ENCODE measurements around the gene BCL2L2. TPM values are rescaled to one million over a fixed set of nuclear protein-coding genes. Genes with fewer than 3 reads are reported as not detected.

BCL2L2 gene, protein sequence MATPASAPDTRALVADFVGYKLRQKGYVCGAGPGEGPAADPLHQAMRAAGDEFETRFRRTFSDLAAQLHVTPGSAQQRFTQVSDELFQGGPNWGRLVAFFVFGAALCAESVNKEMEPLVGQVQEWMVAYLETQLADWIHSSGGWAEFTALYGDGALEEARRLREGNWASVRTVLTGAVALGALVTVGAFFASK
- total RNA-seq (2011; cell fraction: chromatin; rRNA removed; ENCODE audit: low replicate concordance): 36.5 and 38.0 TPM in 2 replicates
- total RNA-seq (2011; cell fraction: nucleolus; rRNA removed): 23.0 and 25.2 TPM in 2 replicates
- 51.9 and 92.5 TPM in 2 replicates for total RNA-seq (2011; cell fraction: nucleoplasm; rRNA removed)
- total RNA-seq (2014; rRNA removed) (15.3 and 17.8 TPM in 2 replicates), total RNA-seq (2014; rRNA removed; fragmentation: Illumina TruSeq; extraction: Trizol) (13.4 and 14.8 TPM in 2 replicates), total RNA-seq (2015; rRNA removed; fragmentation: Illumina TruSeq; extraction: Trizol) (12.2 and 12.8 TPM in 2 replicates), total RNA-seq (2021) (13.0 and 18.7 TPM in 2 replicates), polyA plus RNA-seq (2011; rRNA removed) (21.0 TPM in 2 replicates), polyA plus RNA-seq (2014; fragmentation: Illumina TruSeq; extraction: Trizol) (14.7 and 17.2 TPM in 2 replicates), polyA plus RNA-seq (2014; fragmentation: Nextera tagmentation; extraction: Ambion mirVana) (1 to 10 TPM; 2.6 to 3.2 TPM), polyA plus RNA-seq (2014; rRNA removed) (31.1 and 32.5 TPM in 2 replicates), polyA minus RNA-seq (2011; rRNA and poly(A)+ RNA removed) (15.0 and 16.7 TPM in 2 replicates), Bru-seq, nascent RNA (percentile 94 among the genes with signal in this experiment), BruChase-seq, experiment 1, labeled RNA remaining after a 2-hour chase (percentile 95 among the genes with signal in this experiment), BruChase-seq, experiment 2, labeled RNA remaining after a 6-hour chase (percentile 96 among the genes with signal in this experiment)
- 11.9 and 21.1 TPM in 2 replicates for polyA plus RNA-seq (2011; cell fraction: cytosol; rRNA removed)
- polyA plus RNA-seq (2011; cell fraction: nucleus; rRNA removed): 30.9 and 38.7 TPM in 2 replicates
- polyA plus RNA-seq (2012): 17.8 and 30.3 TPM in 2 replicates
- 4.6 and 6.2 TPM in 2 replicates for polyA minus RNA-seq (2011; cell fraction: cytosol; rRNA and poly(A)+ RNA removed)
- polyA minus RNA-seq (2011; cell fraction: nucleus; rRNA and poly(A)+ RNA removed): 12.1 and 17.8 TPM in 2 replicates
- long read RNA-seq, experiment 1, transcript BCL2L2-201 (4 exons, 3,605 nt): major isoform, 5 of 13 reads
- long read RNA-seq, experiment 1, partial matches to known transcripts: 3 of 13 reads
- long read RNA-seq, experiment 1, other reads (novel, unspliced or antisense): 5 of 13 reads
- long read RNA-seq, experiment 2, partial matches to known transcripts: 1 of 2 reads
- long read RNA-seq, experiment 2, other reads (novel, unspliced or antisense): 0 of 2 reads
- long read RNA-seq, experiment 3, partial matches to known transcripts: 0 of 1 reads
- long read RNA-seq, experiment 3, other reads (novel, unspliced or antisense): 1 of 1 reads

DNA sequence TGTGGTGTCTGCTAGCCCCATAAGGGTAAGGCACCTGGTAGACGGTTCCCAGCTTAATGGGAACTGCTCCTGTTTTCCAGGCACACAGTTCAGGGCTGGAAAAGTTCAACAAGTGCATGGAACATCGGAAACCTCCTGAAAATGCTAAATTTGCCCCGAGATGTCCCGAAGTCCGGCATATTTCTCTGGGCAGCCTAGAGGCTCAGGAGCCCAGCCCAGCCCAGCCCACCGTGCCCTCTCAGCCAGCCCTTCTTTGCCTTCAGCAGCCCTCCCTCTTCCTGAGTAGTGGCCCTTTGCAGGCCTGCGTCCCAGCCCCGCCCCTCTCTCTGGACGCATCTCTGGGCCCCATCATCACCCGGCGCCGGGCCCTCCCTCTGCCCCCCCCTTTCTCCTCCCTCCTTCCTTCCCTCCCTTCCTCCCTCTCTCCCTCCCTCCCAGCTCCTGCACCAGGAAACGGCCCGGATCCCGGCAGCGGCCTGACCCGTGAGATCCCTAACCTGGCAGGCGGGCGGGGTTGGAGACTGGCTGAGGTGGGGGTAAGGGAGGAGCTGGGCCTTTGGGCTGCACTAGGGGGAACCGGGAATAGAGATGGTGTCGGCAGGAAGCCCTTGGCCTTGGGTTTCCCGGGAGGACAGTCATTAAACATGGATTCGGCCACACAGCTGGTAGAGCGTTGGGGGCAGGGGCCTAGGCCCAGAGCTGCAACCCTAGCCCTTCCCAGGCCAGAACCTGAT lies at the start of gene BCL2L2:
Gene BCL2L2, plus strand, starts transcription at position 422 of the 734 bp plus-strand sequence. CDS start 935 bp downstream, outside the sequence.
- ATAC-seq: peak; percentile 66
- Histone ChIP-seq H3K4me2 (ENCODE audit: insufficient read depth, low read length) (peak within 1 kb of the TSS; percentile 98), H3K9ac (ENCODE audit: insufficient read depth in 1 of 2, low read depth in 2 of 2, low read length in 2 of 2) (peak within 1 kb of the TSS; percentile 92 to 95), H3K9me1 (ENCODE audit: control insufficient read depth, insufficient read depth, low read length) (peaks cover 4% of the 10 kb centered on the region), H2AFZ (ENCODE audit: low read depth, low read length) (peak within 1 kb of the TSS; percentile 96), H3K79me2 (ENCODE audit: control insufficient read depth, insufficient read depth, low read length) (peaks cover 45% of the 10 kb centered on the region), H3K27me3 (ENCODE audit: control insufficient read depth in 2 of 2, insufficient read depth in 2 of 2, low read length in 2 of 2) (no peaks in the 10 kb centered on the region), H3K4me1 (replicated peaks in 1 of 2; ENCODE audit: control insufficient read depth in 2 of 2, insufficient read depth in 2 of 2, low read length in 2 of 2) (peaks cover 21 to 42% of the 10 kb centered on the region in 2 experiments; a peak in 4 of 5 replicates), H3K27ac (ENCODE audit: extremely low read depth, low read depth, low read length) (peak within 1 kb of the TSS; percentile 90), H3K9me3 (replicated peaks; ENCODE audit: control insufficient read depth, insufficient read depth, low read depth, low read length) (no peaks in the 10 kb centered on the region), H3K4me3 (peak within 1 kb of the TSS; percentile 94), H4K20me1 (replicated peaks; ENCODE audit: control insufficient read depth, insufficient read depth, low read length) (no peaks in the 10 kb centered on the region), H3K36me3 (ENCODE audit: control insufficient read depth, insufficient read depth, low read length) (peaks cover 41% of the 10 kb centered on the region)
- intact Hi-C loops (cut with micrococcal nuclease) (loop anchor here (2.0 kb wide), 1 partner anchor 14 kb away; the partner anchor contains the start of gene PABPN1), in situ Hi-C loops (cut with MboI) (no loop called here)
- ChIA-PET CTCF (ENCODE audit: low intra/inter-chr PET ratio) (no interaction called here), POLR2A (interaction anchor here (0.7 to 3.7 kb wide), 7 partner anchors 9 to 540 kb away, joined by 3 to 17 read pairs (median 3); partner anchors contain the start of genes AJUBA, OXA1L and PABPN1)
- peak; percentile 82 to 95 (median 86) for DNase-seq (ENCODE audit: extremely low read depth in 1 of 4, low spot score in 3 of 4)
- TSS peak; percentile 41 for BruUV-seq (replicated peaks)
- FAIRE-seq: peak; percentile 87
- WGBS (ENCODE audit: insufficient coverage, low coverage, missing lambda C conversion rate): 0% methylated on average over 13 of the region's 24 CpGs
- TF ChIP-seq ZNF146 (CRISPR knock-in tag; IDR thresholded peaks at IDR 0.05; ENCODE audit: unreplicated experiment) (no peak), ZNF551 (CRISPR knock-in tag; IDR thresholded peaks at IDR 0.05) (no peak), COPS2 (conservative IDR thresholded peaks at IDR 0.05) (no peak), KDM4B (IDR thresholded peaks at IDR 0.05; ENCODE audit: borderline replicate concordance in 2 of 2, low read depth in 1 of 2) (peak in 1 of 2 experiments; percentile 98; a peak in 2 of 4 replicates), NR2C1 (IDR thresholded peaks at IDR 0.05) (no peak), NR2C1 (tag; IDR thresholded peaks at IDR 0.05) (0 out of 2 replicates have a peak, but pooled peaks have one; percentile 27), SUPT5H (IDR thresholded peaks at IDR 0.05) (peak; percentile 85), NR2C2 (CRISPR knock-in tag; IDR thresholded peaks at IDR 0.05) (no peak), NR2C2 (tag; IDR thresholded peaks at IDR 0.05) (peak; percentile 78), ARID1B (IDR thresholded peaks at IDR 0.05) (peak; percentile 43), SRSF9 (IDR thresholded peaks at IDR 0.05; ENCODE audit: borderline replicate concordance, low read depth, low read length) (no peak), MEF2D (tag; conservative IDR thresholded peaks at IDR 0.05; ENCODE audit: low read depth) (no peak), ZNF263 (CRISPR knock-in tag; IDR thresholded peaks at IDR 0.05; ENCODE audit: borderline replicate concordance) (peak; percentile 61; the same call in 1 of the 2 replicates), NEUROD1 (IDR thresholded peaks at IDR 0.05; ENCODE audit: borderline replicate concordance, low read depth, low read length, partially characterized antibody) (peak; percentile 73), ETV1 (tag; conservative IDR thresholded peaks at IDR 0.05; ENCODE audit: low read depth) (peak; percentile 83), ELF2 (CRISPR knock-in tag; IDR thresholded peaks at IDR 0.05) (peak; percentile 84), SRSF7 (optimal IDR thresholded peaks at IDR 0.05; ENCODE audit: low read depth, low read length) (no peak)
- TF ChIP-seq, protein P1, sequence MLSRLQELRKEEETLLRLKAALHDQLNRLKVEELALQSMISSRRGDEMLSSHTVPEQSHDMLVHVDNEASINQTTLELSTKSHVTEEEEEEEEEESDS (CRISPR knock-in tag; IDR thresholded peaks at IDR 0.05): no peak

All from K562 (cell line).